GM15510 (cell line): ENCODE measurements around the gene ABHD18.
A peak's percentile ranks its signal among the peaks of the same experiment; 100 is the strongest.

ENCODE experiments used
- POLR2A ChIP-seq: IDR thresholded peaks from 3 replicates; pipeline ENCODE4 v1.6.1; 2011; ENCODE audit warnings: borderline replicate concordance; ENCODE audit not compliant: insufficient read length; ENCODE audit errors: extremely low read depth

Gene ABHD18

GRCh38 chr4:127965062-127965802 lies at the start of gene ABHD18, which contains the start of gene MFSD8:
ABHD18 (plus strand) TSS chr4:127965406; CDS start chr4:127982956, 17,550 bp downstream.
MFSD8 (minus strand) TSS chr4:127965173; CDS start chr4:127965133, 40 bp downstream.
- TF ChIP-seq POLR2A, result peak; percentile 74

GRCh38 chr4:127916512-127916911 lies 48.7 kb upstream of the ABHD18 start:
- no peak for TF ChIP-seq POLR2A

GRCh38 chr4:127917151-127917550 lies 48.1 kb upstream of the ABHD18 start:
- TF ChIP-seq POLR2A, result no peak

- no peak for TF ChIP-seq POLR2A
Measured at GRCh38 chr4:127920521-127920920, 44.7 kb upstream of the ABHD18 start.

GRCh38 chr4:127922226-127922625 lies 43.0 kb upstream of the ABHD18 start:
- no peak for TF ChIP-seq POLR2A

GRCh38 chr4:127930175-127930574 lies 35.0 kb upstream of the ABHD18 start:
- TF ChIP-seq POLR2A, result no peak

GRCh38 chr4:127936974-127937373 lies 28.2 kb upstream of the ABHD18 start:
- no peak for TF ChIP-seq POLR2A

GRCh38 chr4:127957105-127957504 lies 8.1 kb upstream of the ABHD18 start:
- TF ChIP-seq POLR2A, result no peak

- no peak for TF ChIP-seq POLR2A
Measured at GRCh38 chr4:127959794-127960193, 5.4 kb upstream of the ABHD18 start.

- TF ChIP-seq POLR2A, result no peak
Measured at GRCh38 chr4:127965803-127966175, 583 bp downstream of the ABHD18 start.

- no peak for TF ChIP-seq POLR2A
Measured at GRCh38 chr4:127967141-127967775, 2.1 kb downstream of the ABHD18 start.

GRCh38 chr4:127968586-127968985 lies 3.4 kb downstream of the ABHD18 start:
- no peak for TF ChIP-seq POLR2A

GRCh38 chr4:127975121-127975770 lies 10.0 kb downstream of the ABHD18 start:
- no peak for TF ChIP-seq POLR2A

GRCh38 chr4:127978930-127979329 lies 13.7 kb downstream of the ABHD18 start:
- TF ChIP-seq POLR2A, result no peak

GRCh38 chr4:127982445-127982844 lies 17.2 kb downstream of the ABHD18 start:
- TF ChIP-seq POLR2A, result no peak
